Kidney epithelial cell (primary cell): ENCODE results near the gene AGAP9. TPM values are rescaled to one million over a fixed set of nuclear protein-coding genes. Genes with fewer than 3 reads are reported as not detected.
A peak's percentile ranks its signal among the peaks of the same experiment; 100 is the strongest.
"Not testable (repeated sequence)": the region's sequence is repeated elsewhere in the genome, so short reads cannot be mapped to it uniquely, and the experiment has no call there.

ENCODE experiments used
- DNase-seq: peaks from one replicate; pipeline ENCODE4 v3.0.0-alpha.2; 2010; ENCODE audit warnings: low read depth
- H3K27me3 ChIP-seq: 2 replicates; pipeline ENCODE4 v1.6.0; 2011; ENCODE audit warnings: low read length; ENCODE audit not compliant: control insufficient read depth, insufficient read depth
- H3K36me3 ChIP-seq: 2 replicates; pipeline ENCODE4 v1.5.1; 2011; ENCODE audit warnings: low read length; ENCODE audit not compliant: control insufficient read depth, insufficient read depth
- H3K4me3 ChIP-seq: 2 replicates; pipeline ENCODE4 v1.5.1; 2011; ENCODE audit warnings: low read depth, mild to moderate bottlenecking, control low read depth, low read length
- total RNA-seq: library from RNA; depleted of rRNA; stranded (reverse); fragments of >200 nt; gene quantifications from 2 replicates; pipeline ENCODE4 v1.2.3, GENCODE V29; 2015
- TF ChIP-seq, protein P1 (sequence below): IDR thresholded peaks from 2 replicates; pipeline ENCODE4 v1.5.1; 2011; ENCODE audit warnings: mild to moderate bottlenecking, moderate library complexity, low read length, control low read depth, inconsistent platforms; ENCODE audit not compliant: insufficient read depth, poor library complexity, severe bottlenecking

The AGAP9 gene
- total RNA-seq, 1 donor from 2014 or later, result 7.2 TPM

DNA sequence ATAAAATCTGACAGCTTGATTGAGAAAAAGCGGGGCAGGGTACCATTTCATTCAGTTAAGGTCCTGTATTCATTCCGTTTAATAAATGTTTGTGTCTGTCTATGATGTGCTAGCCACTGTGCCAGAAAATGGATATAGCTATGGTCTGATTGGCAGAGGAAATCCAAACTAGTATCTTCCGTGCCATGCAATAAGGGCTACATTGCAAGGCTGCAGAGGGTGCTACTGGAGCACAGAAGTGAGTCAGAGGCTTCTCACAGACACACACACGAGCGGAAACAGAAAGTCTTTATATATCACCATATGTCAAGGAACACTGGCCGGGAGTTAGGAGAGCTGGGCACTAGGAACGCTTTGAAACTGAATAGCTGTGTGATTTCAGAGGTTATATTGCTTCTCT, 29.3 kb upstream of the AGAP9 start:
- H3K4me3 ChIP-seq, result peak overlapping the region; percentile 57
- DNase-seq, result not testable (repeated sequence)

DNA sequence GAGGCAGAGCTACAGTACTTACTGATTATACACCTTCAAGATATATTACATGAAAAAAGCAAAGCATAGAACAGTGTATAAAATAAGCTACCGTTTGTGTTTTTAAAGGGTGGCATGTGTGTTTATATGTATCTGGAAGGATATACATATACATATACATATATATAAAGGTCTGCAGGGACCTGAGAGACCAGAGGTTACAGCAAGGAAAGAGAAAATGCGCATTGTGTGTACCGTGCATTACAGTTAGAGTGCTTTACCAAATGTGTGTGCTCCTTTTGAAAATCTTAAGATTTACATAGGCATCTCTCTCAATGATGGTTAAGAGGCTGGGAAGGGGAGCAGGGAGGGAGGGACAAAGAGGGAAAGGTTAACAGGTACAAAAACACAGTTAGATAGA, 23.8 kb upstream of the AGAP9 start:
- not testable (repeated sequence) for H3K4me3 ChIP-seq, H3K36me3 ChIP-seq, DNase-seq, H3K27me3 ChIP-seq

More for the DNA sequence above, 29.3 kb upstream of the AGAP9 start:
- H3K27me3 ChIP-seq, H3K36me3 ChIP-seq: not testable (repeated sequence)
- TF ChIP-seq, protein P1, sequence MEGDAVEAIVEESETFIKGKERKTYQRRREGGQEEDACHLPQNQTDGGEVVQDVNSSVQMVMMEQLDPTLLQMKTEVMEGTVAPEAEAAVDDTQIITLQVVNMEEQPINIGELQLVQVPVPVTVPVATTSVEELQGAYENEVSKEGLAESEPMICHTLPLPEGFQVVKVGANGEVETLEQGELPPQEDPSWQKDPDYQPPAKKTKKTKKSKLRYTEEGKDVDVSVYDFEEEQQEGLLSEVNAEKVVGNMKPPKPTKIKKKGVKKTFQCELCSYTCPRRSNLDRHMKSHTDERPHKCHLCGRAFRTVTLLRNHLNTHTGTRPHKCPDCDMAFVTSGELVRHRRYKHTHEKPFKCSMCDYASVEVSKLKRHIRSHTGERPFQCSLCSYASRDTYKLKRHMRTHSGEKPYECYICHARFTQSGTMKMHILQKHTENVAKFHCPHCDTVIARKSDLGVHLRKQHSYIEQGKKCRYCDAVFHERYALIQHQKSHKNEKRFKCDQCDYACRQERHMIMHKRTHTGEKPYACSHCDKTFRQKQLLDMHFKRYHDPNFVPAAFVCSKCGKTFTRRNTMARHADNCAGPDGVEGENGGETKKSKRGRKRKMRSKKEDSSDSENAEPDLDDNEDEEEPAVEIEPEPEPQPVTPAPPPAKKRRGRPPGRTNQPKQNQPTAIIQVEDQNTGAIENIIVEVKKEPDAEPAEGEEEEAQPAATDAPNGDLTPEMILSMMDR, result peak; percentile 27

DNA sequence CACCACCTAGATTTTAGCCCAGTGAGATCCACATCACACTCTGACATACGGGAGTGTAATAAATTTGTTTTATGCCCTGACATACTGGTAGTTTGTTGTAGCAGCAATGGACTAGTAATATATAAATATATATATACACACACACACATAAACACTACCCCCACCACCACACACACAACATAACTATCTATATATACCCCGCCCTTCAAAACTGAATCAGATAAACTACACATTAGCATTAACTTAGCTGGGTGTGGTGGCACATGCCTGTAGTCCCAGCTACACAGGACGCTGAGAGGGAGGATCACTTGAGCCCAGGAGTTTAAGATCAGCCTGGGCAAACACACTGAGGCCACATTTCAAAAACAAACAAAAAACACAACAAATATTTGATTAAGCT, 13.0 kb upstream of the AGAP9 start:
- H3K4me3 ChIP-seq, DNase-seq, H3K36me3 ChIP-seq, H3K27me3 ChIP-seq: not testable (repeated sequence)

DNA sequence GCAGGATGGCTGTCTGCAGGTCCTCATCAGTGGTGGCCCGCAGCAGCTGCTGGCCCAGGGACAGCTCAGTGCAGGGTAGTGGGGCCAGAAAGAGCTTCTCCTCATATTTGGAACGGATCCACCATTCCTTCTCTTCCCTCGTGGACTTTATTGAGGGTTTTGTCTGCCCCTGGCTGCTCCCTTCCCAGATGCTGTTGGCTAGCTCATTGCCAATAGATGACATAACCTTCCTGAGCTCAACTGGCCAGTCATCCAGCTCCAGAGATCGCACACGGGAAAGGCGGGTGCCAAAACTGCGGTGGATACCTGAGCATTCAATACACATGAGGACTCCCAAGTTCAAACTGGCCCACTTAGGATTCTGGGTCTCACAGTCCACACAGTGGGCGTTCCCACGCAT, 21.1 kb downstream of the AGAP9 start:
- DNase-seq, H3K27me3 ChIP-seq, H3K4me3 ChIP-seq, H3K36me3 ChIP-seq: not testable (repeated sequence)

DNA sequence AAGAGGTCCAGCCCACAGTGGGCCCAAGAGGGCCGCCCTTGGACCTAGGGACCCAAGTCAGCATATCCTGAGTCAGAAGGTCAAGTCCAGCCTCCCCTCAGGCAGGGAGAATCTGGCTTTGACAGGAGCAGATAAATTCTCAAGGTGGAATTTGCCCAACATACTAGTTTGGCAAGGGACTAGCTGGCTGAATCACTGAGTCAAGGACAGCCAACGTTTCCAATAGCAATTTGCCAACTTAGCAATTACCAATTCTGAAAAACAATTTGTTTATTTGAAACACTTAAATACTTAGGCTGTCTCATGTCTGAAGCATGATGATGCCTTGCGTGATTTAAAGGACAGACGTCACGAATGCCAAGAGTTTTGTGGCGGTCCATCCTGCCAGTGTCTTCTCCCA, 29.2 kb downstream of the AGAP9 start:
- H3K27me3 ChIP-seq, DNase-seq, H3K36me3 ChIP-seq, H3K4me3 ChIP-seq: not testable (repeated sequence)

DNA sequence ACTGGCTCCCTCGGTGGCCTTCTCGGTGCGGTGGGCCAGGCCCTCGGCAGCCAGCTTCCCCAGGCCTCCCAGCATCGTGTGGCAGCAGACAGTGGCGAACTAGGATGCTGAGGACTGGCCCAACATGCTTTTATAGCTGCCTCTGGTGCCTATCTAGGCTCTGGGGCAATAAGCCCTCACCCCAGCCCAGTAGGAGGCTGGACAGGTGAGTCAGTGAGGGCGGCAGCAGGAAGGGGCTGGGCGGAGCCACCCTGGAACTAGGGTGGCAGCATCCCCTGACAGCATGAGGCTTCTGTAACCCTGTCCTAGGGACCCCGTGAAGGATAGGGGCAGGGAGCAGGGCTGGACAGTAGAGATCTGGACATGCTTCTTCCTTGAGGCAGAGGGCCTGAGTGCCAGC, 31.8 kb downstream of the AGAP9 start, which contains the start of gene FAM25G:
Gene FAM25G, minus strand, starts transcription at position 101 of the 400 bp plus-strand sequence. Its CDS starts 26 bp downstream, at position 75.
- not testable (repeated sequence) for H3K4me3 ChIP-seq, H3K27me3 ChIP-seq, H3K36me3 ChIP-seq, DNase-seq

DNA sequence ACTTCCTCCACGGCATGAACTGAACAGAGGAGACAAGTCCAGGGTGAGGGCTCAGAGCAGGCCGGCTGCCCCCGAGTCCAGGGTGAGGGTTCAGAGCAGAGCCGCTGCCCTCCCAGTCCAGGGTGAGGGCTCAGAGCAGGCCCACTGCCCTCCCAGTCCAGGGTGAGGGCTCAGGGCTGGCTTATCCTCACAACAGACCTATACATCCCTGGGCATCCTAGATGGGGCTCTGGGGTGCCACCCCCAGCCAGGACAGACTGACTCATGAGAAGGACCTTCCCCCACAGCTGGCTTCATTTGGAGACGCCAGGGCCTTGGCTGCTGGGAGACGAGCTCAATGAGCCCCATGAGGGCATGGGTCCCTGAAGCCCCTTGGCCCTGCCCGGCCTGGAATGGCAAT, 33.8 kb downstream of the AGAP9 start:
- DNase-seq, H3K4me3 ChIP-seq, H3K36me3 ChIP-seq, H3K27me3 ChIP-seq: not testable (repeated sequence)

DNA sequence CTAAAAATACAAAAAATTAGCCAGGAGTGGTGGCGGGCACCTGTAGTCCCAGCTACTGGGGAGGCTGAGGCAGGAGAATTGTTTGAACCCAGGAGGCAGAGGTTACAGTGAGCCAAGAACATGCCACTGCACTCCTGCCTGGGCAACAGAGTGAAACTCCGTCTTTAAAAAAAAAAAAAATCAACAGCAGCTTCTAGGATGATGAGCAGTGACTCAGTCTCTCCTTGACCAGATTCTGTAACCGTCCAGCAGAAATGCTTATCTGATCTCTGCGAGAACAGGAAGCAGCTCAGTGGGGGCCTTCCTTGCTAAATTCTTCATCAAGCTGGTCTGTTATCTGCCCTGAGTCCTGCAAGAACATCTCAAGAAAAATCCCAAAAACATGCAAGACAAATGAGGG, 37.5 kb downstream of the AGAP9 start:
- not testable (repeated sequence) for H3K27me3 ChIP-seq, H3K36me3 ChIP-seq, H3K4me3 ChIP-seq
- DNase-seq, result peak; percentile 0

DNA sequence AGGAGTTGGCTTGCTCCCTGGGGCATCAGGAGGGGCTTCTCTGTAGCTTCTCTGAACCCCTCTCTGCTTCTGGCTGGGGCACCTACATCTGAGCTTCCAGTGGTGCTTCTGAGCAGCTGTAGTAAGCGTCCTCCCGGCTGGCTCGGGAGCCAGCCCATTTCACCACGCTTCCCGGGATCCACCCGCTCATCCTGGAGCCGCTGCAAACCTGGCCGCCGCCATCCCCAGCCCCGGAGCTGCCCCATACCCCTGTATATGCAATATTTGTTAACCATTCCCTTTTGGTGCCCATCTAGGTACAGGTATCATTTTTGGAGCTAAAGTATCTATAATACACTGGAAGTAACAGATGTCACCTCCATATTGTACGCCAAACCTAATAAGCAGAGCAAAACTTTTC, 38.7 kb downstream of the AGAP9 start:
- H3K36me3 ChIP-seq, H3K27me3 ChIP-seq, DNase-seq, H3K4me3 ChIP-seq: not testable (repeated sequence)

DNA sequence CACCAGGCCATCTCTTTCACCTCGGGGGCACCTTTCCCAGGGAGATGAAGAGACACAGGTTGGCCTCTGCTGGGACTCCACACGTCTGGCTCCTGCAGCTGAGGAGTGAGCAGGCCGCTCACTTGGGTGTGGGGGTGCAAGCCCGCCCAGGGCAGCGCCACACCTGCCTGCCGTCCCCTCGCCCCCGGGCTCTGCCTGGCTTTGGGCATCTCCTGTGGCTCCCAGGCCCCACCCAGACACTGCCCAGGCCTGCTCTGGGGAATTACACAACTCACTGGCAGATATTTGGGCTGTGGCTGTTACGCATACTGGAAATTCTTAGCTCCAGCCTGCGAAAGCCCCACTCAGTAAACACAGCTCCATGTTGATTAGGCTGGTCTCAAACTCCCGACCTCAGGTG, 39.5 kb downstream of the AGAP9 start, which contains the start of gene ANXA8:
Gene ANXA8, minus strand, starts transcription at position 193 of the 400 bp plus-strand sequence. Its CDS starts 182 bp downstream, at position 11.
- not testable (repeated sequence) for DNase-seq, H3K27me3 ChIP-seq, H3K36me3 ChIP-seq, H3K4me3 ChIP-seq

DNA sequence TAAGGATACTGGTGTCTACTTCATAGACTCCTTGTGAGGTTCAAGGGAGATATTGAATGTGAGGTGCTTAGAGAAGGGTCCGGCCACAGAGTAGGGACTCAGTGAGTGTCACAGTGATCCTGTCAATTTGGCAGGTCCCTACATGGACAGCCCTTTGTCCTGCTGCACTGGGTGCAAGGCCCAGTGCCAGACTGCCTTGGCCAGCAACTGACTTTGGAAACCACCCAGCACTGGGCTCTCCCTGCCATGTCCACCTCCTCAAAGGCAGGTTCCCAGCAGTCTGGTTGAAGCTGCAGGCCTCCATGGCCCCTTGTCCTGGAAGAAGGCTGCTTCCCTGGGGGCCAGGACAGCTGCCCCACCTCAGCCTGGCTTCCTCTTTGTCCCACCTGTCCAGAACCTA, 41.1 kb downstream of the AGAP9 start:
- not testable (repeated sequence) for H3K27me3 ChIP-seq, H3K36me3 ChIP-seq, DNase-seq

DNA sequence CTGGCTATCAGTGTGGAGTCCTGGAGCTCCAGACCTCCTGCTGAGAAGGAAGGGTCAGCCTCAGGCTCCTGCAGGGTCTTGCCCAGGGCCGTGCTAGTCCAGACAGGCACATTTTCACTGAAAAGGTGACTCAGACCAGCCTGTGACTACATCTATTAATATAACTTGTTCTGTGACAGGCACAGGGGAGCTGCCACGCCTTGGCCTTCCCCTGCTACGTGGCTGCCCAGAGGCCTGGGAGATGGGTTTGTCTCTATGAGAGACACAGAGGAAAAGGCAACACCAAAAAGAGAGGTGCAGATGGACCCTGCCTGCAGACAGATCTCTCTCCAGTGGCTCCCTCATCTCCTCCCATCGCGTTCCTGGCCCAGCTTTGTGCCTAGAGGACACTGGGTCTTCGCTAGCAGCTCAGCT, 41.7 kb downstream of the AGAP9 start:
- not testable (repeated sequence) for DNase-seq, H3K4me3 ChIP-seq, H3K27me3 ChIP-seq, H3K36me3 ChIP-seq

More for the DNA sequence above, 41.1 kb downstream of the AGAP9 start:
- H3K4me3 ChIP-seq, result not testable (repeated sequence)

DNA sequence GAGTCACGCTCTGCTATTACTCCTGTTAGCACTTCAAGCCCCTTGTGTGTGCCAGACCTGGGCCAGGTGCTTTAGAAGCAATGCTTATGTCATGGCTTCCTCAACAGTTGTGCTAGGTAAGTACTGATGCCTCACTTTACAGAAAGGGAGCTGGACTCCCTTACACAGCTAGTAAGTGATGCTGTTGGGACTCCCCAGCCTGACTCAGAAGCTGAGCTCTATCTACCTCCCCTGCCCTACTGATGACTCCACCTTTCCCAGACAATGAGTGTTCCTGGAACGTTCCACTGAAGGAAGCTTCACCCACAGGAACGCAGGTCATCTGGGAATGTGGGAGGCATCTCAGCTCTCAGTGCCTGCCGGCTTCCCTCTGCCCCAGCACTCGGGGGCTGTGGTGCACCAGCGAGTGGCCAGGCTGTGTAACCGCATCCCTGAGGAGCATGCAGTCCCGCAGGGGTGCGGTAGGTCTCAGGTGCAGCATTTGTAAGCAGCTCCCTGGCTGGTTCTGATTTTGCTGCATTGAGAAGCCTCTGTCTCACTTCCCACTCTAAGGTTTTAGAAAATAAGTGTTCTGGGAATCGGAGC, 42.2 kb downstream of the AGAP9 start:
- H3K4me3 ChIP-seq, H3K27me3 ChIP-seq, H3K36me3 ChIP-seq: not testable (repeated sequence)
- peak; percentile 43 for DNase-seq

DNA sequence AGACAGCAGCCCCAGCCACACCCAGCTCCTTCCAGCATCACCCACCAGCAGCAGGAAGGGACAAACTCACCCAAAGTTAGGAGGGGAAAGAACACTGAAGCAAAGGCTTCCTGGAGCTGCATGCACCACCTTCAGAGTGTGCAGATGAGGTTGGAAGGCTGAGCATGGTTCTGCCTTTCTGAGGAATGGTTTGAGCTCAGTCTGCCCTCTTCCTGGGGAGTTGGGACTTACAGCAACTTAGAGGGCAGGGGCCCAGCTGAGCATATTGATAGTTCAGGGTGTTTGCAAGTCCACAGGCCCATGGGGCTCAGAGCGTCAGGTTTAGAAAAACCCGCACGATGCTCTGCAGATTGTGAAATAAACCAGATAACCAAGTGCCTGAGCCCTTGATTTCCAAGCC, 43.3 kb downstream of the AGAP9 start:
- not testable (repeated sequence) for DNase-seq, H3K4me3 ChIP-seq, H3K36me3 ChIP-seq, H3K27me3 ChIP-seq
